GM19438 (cell line): ENCODE results near the gene BRMS1L.

ENCODE experiments used
- ATAC-seq: cut with Tn5 transposase; IDR thresholded peaks from one replicate; pipeline ENCODE4 v1.9.1; 2021; ENCODE audit warnings: low read depth; ENCODE audit not compliant: unreplicated experiment

Gene BRMS1L

DNA sequence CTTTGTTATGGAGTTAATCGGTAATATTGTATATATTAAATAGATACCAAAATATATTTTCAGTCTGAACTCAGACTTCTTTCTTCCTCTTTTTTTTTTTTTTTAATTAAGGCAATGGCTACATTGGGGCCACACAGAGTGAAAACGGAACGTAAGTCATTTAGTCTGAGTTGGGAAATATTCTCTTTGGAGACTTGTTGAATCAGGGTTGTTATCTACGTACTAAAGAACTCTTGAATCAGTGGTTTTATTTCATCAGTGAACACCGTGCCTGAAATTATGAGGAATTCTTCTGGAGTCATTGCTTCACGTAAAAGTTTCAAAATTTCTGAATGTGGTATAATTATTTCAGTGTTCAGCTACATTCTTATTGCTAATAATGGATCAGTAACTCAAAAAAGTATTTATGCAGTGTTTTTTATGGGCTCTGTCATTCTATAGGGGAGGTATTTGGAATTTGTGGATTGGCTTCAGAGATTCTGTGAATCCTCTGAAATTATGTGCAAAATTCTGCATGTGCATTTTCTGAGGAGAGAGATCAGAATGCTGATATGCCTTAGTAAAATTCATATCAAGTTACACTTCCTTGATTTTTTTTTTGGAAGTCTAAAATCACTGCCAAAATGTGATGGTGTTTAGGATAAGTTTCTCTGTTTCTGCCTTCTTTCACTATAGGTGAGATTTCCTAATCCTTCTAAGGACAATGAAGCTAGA lies 39.6 kb downstream of the BRMS1L start:
- ATAC-seq, result no peak

- no peak for ATAC-seq
These were observed 40.6 kb downstream of the BRMS1L start for GRCh38 chr14:35866595-35867279.

DNA sequence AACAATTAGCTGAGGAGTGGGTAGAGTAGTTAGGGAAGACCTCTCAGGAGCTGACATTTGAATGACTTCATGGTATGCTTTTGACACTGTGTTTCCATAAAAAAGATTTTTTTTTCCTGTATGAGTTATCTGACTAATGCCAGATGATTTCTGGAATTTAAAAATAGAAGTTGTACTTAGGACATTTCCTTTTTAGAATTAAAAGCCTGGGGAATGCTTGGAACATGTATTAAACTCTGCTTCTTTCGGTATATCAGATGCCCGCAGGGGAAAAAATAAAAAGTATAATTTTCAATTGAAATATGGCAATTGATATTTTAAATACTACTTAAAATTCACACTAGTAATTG lies 41.1 kb downstream of the BRMS1L start:
- no peak for ATAC-seq

GRCh38 chr14:35875296-35875695 lies 49.2 kb downstream of the BRMS1L start:
- ATAC-seq, result no peak

GRCh38 chr14:35877276-35877675 lies 51.1 kb downstream of the BRMS1L start:
- no peak for ATAC-seq

DNA sequence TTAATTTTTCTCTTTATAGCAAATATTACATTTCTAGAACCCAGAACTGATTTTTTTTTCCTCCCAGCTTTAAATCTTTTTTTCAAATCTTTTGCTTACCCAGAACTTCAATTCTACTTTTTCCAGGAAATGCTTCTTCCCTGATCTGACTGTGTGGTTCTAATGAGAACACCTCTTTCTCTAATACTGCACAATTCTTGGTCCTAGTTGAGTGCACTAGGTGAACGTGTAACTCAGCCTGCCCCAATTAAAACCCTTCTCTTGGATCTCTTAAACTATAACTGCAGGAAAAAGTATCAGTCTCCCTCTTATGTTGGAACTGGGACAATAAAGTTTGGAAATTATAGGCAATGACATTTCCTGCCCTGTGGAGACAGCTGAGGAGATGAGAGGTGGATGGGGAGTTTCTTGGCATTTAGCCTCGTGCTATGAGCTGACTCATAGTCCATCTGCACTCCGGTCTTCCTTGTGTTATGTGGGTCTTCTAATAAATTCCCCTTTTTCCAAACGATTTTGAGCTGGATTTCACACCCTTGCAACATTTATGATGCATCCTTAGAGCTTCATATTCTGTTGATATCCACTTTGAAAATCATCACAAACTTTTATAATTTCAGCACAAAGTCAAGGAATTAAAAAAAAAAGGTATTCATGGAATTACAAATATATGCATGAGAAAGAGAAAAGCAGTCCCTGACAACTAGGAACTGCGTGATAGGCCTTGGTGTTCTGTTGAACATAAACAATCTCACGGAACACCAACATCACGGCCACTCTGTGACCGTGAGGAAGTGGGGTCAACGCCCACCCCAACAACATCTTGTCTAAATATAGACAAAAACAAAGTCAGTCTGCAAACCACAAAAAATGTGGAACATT lies 52.4 kb downstream of the BRMS1L start:
- no peak for ATAC-seq

DNA sequence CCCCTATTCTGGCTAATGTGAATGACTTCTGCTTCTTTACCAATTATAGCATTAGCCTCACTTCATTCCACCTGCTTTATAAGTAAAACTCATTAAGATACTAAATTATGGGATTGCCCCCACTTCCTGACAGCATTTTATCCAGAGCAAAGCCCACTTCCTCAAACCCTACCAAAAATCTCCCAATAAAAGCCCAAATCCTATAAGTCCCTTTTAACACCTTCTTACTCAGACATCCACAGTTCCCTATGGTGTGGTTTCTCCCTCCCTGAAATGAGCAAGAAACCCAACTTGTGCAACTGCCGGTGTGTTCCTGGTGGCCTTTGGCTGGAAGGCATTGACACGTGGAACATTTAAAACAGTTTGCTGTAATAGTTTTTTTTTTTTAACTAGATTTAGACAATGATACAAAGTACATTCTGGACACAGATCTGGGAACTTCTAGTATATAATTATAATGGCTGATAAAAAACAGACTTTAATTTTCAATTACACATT lies 53.1 kb downstream of the BRMS1L start:
- no peak for ATAC-seq

- no peak for ATAC-seq
These were observed 53.6 kb downstream of the BRMS1L start for GRCh38 chr14:35879654-35880249.

GRCh38 chr14:35881280-35881679 lies 55.1 kb downstream of the BRMS1L start:
- ATAC-seq, result no peak

- no peak for ATAC-seq
These were observed 57.6 kb downstream of the BRMS1L start for GRCh38 chr14:35883677-35884293.

- ATAC-seq, result no peak
These were observed 64.2 kb downstream of the BRMS1L start for GRCh38 chr14:35890308-35890707.

DNA sequence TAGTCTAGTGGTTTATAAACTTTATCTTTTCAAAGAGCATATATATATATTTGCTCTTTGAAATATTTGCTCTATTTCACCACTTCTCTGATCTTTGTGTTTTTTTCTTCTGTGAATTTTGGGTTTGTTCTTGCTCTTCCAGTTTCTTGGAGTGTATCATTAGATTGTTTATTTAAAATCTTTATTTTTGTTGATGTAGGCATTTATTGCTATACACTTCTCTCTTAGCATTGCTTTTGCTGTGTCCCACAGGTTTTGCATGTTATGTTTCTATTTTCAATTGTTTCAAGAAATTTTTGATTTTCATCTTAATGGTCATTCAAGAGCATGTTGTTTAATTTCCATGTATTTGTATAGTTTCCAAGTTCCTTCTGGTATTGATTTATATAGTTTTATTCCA lies 69.1 kb downstream of the BRMS1L start:
- ATAC-seq, result no peak

- no peak for ATAC-seq
These were observed 71.5 kb downstream of the BRMS1L start for GRCh38 chr14:35897616-35898111.

GRCh38 chr14:35898217-35898775 lies 72.2 kb downstream of the BRMS1L start:
- ATAC-seq, result no peak

- no peak for ATAC-seq
These were observed 74.6 kb downstream of the BRMS1L start for GRCh38 chr14:35900741-35901140.

DNA sequence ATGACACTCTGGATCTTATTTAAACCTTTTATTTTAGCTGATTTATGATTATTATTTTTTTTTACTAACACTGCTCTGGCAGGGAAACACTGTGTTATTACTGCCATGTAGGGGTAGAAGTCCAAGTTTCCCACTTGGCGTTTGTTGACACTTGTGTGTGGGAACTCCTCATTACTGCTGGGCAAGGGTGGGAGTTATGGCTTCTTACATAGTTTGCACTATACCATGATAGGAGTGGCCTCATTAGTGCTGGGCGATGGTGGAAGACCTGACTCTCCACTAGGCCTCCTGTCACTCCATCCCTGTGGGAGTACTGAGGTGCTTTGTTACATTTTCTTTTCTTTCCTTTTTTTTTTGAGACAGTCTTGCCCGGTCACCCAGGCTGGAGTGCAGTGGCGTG lies 83.5 kb downstream of the BRMS1L start:
- no peak for ATAC-seq

DNA sequence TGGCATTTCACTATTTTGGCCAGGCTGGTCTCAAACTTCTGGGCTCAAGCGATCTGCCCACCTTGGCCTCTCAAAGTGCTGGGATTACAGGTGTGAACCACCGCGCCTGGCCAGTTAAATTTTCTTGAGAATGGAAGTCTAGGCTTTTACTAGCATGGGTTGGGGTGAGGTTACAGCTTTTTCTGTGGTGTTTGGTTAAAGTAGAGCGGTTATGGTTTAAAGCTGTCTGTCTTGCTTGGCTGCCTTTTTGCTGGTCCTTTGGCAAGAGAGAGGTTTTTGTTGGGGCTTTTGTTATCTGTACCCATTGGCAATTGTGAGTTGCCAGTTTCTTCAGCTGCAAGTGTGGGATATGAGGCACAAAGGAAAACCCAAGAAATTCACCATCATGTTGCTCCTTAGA lies 84.1 kb downstream of the BRMS1L start:
- ATAC-seq, result no peak

DNA sequence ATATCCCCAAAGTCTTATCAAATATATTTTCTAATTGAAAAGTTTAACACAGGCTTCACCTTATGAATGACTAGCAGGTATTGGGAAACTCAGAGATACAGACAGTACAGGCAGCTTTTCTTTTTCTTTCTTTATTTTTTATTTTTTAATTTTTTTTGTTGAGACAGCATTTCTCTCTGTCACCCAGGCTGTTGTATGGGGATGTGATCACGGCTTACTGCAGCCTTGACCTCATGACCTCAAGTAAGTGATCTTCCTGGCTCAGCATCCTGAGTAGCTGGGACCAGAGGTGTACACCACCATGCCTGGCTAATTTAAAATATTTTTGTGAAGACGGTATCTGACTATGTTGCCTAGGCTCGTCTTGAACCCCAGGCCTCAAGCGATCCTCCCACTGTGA lies 85.0 kb downstream of the BRMS1L start:
- no peak for ATAC-seq

- ATAC-seq, result no peak
These were observed 89.0 kb downstream of the BRMS1L start for GRCh38 chr14:35915185-35915584.

GRCh38 chr14:35915775-35916174 lies 89.6 kb downstream of the BRMS1L start:
- no peak for ATAC-seq
